Kidney epithelial cell (primary cell): ENCODE measurements around the gene PCED1A. TPM values are rescaled to one million over a fixed set of nuclear protein-coding genes. Genes with fewer than 3 reads are reported as not detected.

ENCODE experiments used
- DNase-seq: peaks from one replicate; pipeline ENCODE4 v3.0.0-alpha.2; 2010; ENCODE audit warnings: low read depth
- H3K27me3 ChIP-seq: 2 replicates; pipeline ENCODE4 v1.6.0; 2011; ENCODE audit warnings: low read length; ENCODE audit not compliant: control insufficient read depth, insufficient read depth
- H3K36me3 ChIP-seq: 2 replicates; pipeline ENCODE4 v1.5.1; 2011; ENCODE audit warnings: low read length; ENCODE audit not compliant: control insufficient read depth, insufficient read depth
- H3K4me3 ChIP-seq: 2 replicates; pipeline ENCODE4 v1.5.1; 2011; ENCODE audit warnings: low read depth, mild to moderate bottlenecking, control low read depth, low read length
- CTCF ChIP-seq: IDR thresholded peaks from 2 replicates; pipeline ENCODE4 v1.5.1; 2011; ENCODE audit warnings: mild to moderate bottlenecking, moderate library complexity, low read length, control low read depth, inconsistent platforms; ENCODE audit not compliant: insufficient read depth, poor library complexity, severe bottlenecking
- total RNA-seq: library from RNA; depleted of rRNA; stranded (reverse); fragments of >200 nt; gene quantifications from 2 replicates; pipeline ENCODE4 v1.2.3, GENCODE V29; 2015

Gene PCED1A
- total RNA-seq, 1 donor from 2014 or later, result 30.4 TPM

GRCh38 chr20:2794866-2795447 lies 45.5 kb downstream of the PCED1A start:
- Histone ChIP-seq H3K27me3 (peaks cover 24% of the 10 kb centered on the region), H3K36me3 (no peaks in the 10 kb centered on the region), H3K4me3 (no peak overlapping the region)
- no peak for TF ChIP-seq CTCF
- DNase-seq, result no peak

- TF ChIP-seq CTCF, result no peak
- no peak for DNase-seq
- Histone ChIP-seq H3K36me3 (no peaks in the 10 kb centered on the region), H3K27me3 (peaks cover 17% of the 10 kb centered on the region), H3K4me3 (no peak overlapping the region)
These were observed 46.2 kb downstream of the PCED1A start for GRCh38 chr20:2794202-2794748.

- DNase-seq, result no peak
- Histone ChIP-seq H3K36me3 (no peaks in the 10 kb centered on the region), H3K4me3 (no peak overlapping the region), H3K27me3 (peaks cover 11% of the 10 kb centered on the region)
- no peak for TF ChIP-seq CTCF
These were observed 47.0 kb downstream of the PCED1A start for GRCh38 chr20:2793471-2793870.

Other genes with a start within 250 kb of the PCED1A start
- gene NOP56, start 188.0 kb downstream of the PCED1A start, total RNA-seq, result 141 and 142 TPM in 2 replicates
- gene IDH3B, start 176.4 kb downstream of the PCED1A start, total RNA-seq, result 99.7 and 118 TPM in 2 replicates
- 8.1 and 9.7 TPM in 2 replicates for gene EBF4, start 147.9 kb downstream of the PCED1A start, total RNA-seq
- gene CPXM1, start 40.0 kb downstream of the PCED1A start, total RNA-seq, result 68.7 and 97.4 TPM in 2 replicates
- not detected in 2 replicates for gene C20orf141, start 25.7 kb downstream of the PCED1A start, total RNA-seq
- gene TMEM239, start 24.3 kb downstream of the PCED1A start, total RNA-seq, result not detected in 2 replicates
- 38.6 and 40.4 TPM in 2 replicates for gene VPS16, start 90 bp upstream of the PCED1A start, total RNA-seq
- gene PTPRA, start 32.8 kb upstream of the PCED1A start, total RNA-seq, result 43.3 and 48.6 TPM in 2 replicates
- gene GNRH2, start 203.0 kb upstream of the PCED1A start, total RNA-seq, result 0.27 TPM in 1 of 2 replicates, not detected in the other
- 70.4 and 80.8 TPM in 2 replicates for gene MRPS26, start 205.4 kb upstream of the PCED1A start, total RNA-seq
- gene OXT, start 231.0 kb upstream of the PCED1A start, total RNA-seq, result not detected in 2 replicates
- gene AVP, start 244.1 kb upstream of the PCED1A start, total RNA-seq, result not detected in 2 replicates